ENCODE results near the gene PRDM12.

The PRDM12 gene

GRCh38 chr9:130636648-130637020 is 27.8 kb upstream of the PRDM12 start:
- no peak for DNase-seq

GRCh38 chr9:130638284-130639123 is 25.9 kb upstream of the PRDM12 start:
- no peak for DNase-seq

- no peak for DNase-seq
Observed at GRCh38 chr9:130639124-130639765, 25.1 kb upstream of the PRDM12 start.

GRCh38 chr9:130639866-130640555 is 24.4 kb upstream of the PRDM12 start:
- DNase-seq: no peak

- no peak for DNase-seq
Observed at GRCh38 chr9:130640681-130641080, 23.7 kb upstream of the PRDM12 start.

GRCh38 chr9:130642926-130643325 is 21.5 kb upstream of the PRDM12 start:
- no peak for DNase-seq

- no peak for DNase-seq
Observed at GRCh38 chr9:130651221-130651620, 13.2 kb upstream of the PRDM12 start.

GRCh38 chr9:130651752-130652151 is 12.6 kb upstream of the PRDM12 start:
- DNase-seq: no peak

- DNase-seq: no peak
Observed at GRCh38 chr9:130654879-130655278, 9.5 kb upstream of the PRDM12 start.

- DNase-seq: no peak
Observed at GRCh38 chr9:130658893-130659698, 5.3 kb upstream of the PRDM12 start.

GRCh38 chr9:130659699-130660248 is 4.6 kb upstream of the PRDM12 start:
- no peak for DNase-seq

GRCh38 chr9:130660326-130660682 is 4.1 kb upstream of the PRDM12 start:
- DNase-seq: no peak

- DNase-seq: no peak
Observed at GRCh38 chr9:130660683-130661450, 3.5 kb upstream of the PRDM12 start.

GRCh38 chr9:130661451-130662098 is 2.8 kb upstream of the PRDM12 start:
- no peak for DNase-seq

GRCh38 chr9:130662099-130662969 is 2.1 kb upstream of the PRDM12 start:
- no peak for DNase-seq

- no peak for DNase-seq
Observed at GRCh38 chr9:130662970-130663257, 1.5 kb upstream of the PRDM12 start.

- no peak for DNase-seq
Observed at GRCh38 chr9:130663258-130663976, 977 bp upstream of the PRDM12 start.

- no peak for DNase-seq
Observed at GRCh38 chr9:130663977-130664250, 480 bp upstream of the PRDM12 start.

GRCh38 chr9:130665029-130665430 is 636 bp downstream of the PRDM12 start:
- DNase-seq: no peak
